LoVo (cell line): ENCODE measurements around the gene NCOA3.
A peak's percentile ranks its signal among the peaks of the same experiment; 100 is the strongest.

Experiments used
- DNase-seq: peaks from one replicate; pipeline ENCODE4 v3.0.0-alpha.2; 2016; ENCODE audit warnings: low spot score

Gene NCOA3

DNA sequence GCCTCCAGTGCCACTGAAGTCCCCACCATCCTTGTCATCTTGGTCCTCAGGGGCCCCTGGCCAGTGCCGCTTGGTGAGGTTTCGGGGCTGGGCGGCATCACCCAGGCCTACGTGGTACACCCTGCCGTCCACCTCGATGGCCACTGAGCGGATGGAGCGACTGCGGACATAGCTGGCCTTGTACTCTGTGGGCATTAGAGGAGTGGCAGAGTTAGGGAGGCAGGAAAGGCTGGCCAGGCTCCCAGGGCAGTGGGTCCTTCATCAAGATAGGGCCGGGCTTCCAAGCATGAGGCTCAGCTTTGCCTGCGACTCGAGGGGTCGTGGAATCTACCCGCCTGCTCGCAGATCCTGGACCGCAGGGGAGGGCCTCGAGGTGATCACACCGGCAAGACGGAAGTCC is 164.6 kb downstream of the NCOA3 start:
- DNase-seq: no peak

DNA sequence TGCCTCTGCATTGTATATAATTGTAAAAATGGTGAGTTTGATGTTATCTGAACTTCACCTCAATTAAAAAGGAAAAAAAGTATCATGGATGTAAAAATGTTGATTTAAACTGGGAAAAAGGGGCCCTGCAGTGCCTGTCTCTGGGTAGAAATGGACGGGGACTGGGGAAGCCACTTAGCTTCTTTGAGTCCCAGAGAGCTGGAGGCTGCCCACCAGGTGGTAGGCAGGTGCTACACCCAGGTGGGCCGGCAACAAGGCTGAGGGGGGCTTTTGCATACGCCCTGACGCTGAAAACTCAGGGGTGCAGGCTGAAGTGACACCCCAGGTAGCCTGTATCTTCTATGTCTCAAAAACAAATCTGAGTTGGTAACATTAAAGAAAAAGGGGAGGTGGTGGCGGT is 165.4 kb downstream of the NCOA3 start:
- no peak for DNase-seq

GRCh38 chr20:47667531-47668312 is 166.0 kb downstream of the NCOA3 start:
- DNase-seq: no peak

- no peak for DNase-seq
These were observed 166.8 kb downstream of the NCOA3 start for GRCh38 chr20:47668313-47669151.

DNA sequence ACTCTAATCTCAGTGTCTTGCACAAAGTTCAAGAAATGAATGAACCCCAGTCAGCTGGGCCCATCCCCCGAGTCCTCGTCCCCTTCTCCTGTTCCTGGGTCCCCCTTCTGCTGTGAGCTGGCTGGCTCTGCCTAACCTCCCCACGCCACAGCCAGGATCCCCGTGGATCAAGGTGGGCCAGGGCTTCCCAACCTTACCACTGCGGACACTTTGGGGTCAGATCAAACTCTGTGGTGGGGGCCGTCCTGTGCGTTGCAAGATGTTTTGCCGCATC is 167.4 kb downstream of the NCOA3 start:
- no peak for DNase-seq

DNA sequence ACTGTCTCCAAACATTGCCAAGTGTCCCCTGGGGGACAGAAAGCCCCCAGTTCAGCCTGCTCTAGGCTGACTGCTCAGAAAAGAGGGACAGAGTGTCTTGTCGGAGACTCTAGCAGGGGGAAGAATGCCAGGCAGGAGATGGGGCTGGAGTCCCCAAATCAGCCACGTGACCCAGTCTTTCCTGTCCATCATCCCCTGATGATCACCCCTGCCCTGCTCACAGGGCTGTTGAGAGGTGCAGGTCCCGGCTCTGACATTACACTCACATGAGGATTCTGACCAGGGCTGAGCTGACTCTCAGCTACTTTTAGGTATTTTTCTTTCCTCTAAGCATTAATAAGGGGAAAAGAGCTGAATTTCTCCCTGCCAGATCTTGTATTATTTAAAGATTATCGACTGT is 167.8 kb downstream of the NCOA3 start:
- DNase-seq: no peak

GRCh38 chr20:47669927-47670890 is 168.5 kb downstream of the NCOA3 start:
- no peak for DNase-seq

- DNase-seq: no peak
These were observed 169.2 kb downstream of the NCOA3 start for GRCh38 chr20:47670913-47671312.

- no peak for DNase-seq
These were observed 170.5 kb downstream of the NCOA3 start for GRCh38 chr20:47672166-47672565.

DNA sequence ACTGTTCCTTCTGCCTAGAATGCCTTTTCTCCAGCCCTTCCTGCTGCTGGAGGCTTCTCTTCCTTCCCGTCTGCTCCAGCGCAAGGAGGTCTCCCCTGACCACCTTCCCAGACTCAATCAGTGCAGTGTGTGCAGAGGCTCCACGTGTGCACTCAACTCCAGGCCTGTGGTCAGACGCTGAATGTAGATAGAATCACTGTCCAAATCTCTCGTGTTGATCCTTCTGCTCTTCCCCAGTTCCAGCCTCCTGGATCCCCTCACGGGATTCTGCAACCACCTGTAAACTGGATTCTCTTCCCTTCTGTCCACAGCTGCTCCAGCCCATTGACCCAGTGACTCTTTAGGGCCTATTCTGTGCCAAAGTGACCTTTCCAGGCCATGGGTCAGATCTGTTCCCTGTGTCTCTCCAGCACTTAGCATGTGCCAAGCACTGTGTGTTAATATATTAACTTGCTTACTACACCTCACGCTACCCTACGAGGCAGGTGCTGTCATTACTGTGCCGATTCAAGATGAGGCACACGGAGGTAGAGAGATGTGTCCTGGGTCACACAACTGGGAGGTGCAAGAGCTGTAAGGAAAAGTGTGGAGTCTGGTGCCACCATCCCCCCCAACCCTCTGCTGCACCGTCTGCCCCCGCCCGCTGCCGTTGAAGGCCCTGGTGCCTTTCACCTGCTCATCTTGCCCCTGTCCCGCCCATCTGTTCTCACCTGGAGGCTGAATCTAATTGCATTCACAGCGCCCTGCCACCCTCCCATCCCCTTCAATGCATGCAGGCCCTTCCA is 171.4 kb downstream of the NCOA3 start:
- DNase-seq: no peak

DNA sequence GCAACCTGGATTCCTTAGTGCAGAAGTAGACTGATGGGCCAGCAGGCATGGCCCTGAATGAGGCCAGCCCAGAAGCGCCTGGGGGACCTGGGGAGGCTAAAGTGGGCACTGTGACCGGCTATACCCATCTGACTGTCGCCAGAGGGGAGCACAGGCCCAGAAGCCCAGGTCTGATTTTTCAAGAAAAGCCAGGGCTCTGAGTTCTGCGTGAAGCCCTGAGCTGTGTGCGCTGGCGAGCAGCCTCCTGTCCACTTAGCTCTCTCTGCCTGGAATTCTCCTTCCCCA is 171.9 kb downstream of the NCOA3 start:
- DNase-seq: no peak

GRCh38 chr20:47674145-47674544 is 172.5 kb downstream of the NCOA3 start:
- DNase-seq: no peak

DNA sequence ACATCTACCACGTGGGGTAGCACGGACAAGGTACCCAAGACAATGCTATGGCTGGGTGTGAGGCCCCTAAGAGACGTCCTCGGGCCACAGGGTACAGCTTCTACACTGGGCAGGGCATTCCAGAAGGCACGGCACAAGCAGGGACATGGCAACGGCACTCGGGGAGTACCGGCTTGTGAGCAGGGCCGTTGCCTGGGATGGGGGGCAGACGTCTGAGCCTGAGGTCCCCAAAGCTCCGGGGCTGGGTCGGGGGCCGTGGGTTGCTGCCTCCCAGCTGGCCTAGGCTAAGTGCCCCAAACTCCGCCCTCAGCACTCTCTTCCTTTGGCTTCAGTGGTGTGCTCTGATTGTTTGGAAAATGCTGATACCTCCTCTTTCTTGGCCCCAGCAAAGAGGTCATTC is 173.0 kb downstream of the NCOA3 start:
- no peak for DNase-seq

DNA sequence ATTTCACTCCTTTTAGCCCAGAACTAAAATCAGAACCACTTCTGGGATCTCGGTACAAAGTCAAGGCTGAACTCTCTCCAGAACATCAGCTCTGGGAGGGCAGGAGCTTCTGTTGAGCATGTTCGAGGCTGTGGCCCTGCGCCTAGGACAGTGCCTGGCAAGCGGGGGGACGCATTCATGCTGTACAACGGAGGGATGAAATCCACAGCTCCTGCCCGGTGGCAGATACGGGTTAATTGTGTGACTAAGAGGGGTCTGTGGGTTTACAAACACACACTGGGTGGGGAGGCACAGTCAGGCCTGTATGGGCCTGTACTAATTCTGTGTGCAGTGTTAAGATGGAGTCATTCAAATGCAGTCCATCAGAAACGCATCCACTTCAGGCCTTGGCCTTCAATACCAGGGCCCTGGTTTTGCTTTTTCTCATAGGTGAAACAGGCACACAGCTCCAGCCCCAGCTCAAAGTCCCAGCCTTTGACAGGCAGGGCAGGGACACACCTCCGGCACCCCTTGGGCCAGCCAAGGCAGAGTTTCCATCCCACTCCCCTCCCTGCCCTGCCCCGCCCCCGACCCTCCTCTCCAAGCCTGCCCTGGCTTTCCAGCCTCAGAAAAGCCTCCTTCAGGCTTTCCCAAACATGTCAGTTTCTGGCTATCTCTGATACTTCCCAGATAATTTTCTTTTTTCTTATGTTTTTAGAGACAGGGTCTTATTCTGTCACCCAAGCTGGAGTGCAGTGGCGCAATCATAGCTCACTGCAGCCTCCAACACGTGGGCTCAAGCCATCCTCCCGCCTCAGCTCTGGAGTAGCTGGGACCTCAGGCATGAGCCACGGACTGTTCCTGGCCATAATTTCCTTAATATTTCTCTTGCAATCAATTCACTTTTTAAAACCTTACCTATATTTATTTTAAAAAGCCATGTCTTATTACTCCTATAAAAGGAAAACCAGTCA is 173.8 kb downstream of the NCOA3 start:
- DNase-seq: no peak

- DNase-seq: no peak
These were observed 174.6 kb downstream of the NCOA3 start for GRCh38 chr20:47676219-47676721.

GRCh38 chr20:47676912-47677634 is 175.4 kb downstream of the NCOA3 start:
- no peak for DNase-seq

- DNase-seq: peak; percentile 49
These were observed 176.2 kb downstream of the NCOA3 start for GRCh38 chr20:47677635-47678453.

- no peak for DNase-seq
These were observed 176.8 kb downstream of the NCOA3 start for GRCh38 chr20:47678536-47678935.

DNA sequence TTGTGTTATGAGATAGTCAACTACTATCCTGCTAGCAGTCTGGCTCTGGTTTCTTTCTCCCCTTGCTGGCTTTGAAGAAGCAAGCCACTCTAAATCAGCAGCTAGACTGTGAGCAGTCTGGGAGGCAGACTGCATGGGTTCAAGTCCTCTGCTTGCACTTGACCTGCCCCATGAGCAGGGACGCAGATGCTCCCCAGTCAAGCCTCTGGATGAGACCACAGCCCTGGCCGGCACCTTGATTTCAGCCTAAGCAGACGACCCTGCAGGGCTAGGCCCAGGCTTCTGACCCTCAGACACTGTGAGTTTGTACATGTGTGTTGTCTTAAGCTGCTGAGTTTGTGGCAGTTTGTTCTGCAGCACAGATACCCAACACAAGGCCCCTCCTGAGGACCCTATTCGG is 177.8 kb downstream of the NCOA3 start:
- no peak for DNase-seq
